ENCODE measurements around the gene MSANTD7. TPM values are rescaled to one million over a fixed set of nuclear protein-coding genes. Genes with fewer than 3 reads are reported as not detected.

MSANTD7 gene
- total RNA-seq, 1 experiment from 2014 or later = 14.3 TPM

DNA sequence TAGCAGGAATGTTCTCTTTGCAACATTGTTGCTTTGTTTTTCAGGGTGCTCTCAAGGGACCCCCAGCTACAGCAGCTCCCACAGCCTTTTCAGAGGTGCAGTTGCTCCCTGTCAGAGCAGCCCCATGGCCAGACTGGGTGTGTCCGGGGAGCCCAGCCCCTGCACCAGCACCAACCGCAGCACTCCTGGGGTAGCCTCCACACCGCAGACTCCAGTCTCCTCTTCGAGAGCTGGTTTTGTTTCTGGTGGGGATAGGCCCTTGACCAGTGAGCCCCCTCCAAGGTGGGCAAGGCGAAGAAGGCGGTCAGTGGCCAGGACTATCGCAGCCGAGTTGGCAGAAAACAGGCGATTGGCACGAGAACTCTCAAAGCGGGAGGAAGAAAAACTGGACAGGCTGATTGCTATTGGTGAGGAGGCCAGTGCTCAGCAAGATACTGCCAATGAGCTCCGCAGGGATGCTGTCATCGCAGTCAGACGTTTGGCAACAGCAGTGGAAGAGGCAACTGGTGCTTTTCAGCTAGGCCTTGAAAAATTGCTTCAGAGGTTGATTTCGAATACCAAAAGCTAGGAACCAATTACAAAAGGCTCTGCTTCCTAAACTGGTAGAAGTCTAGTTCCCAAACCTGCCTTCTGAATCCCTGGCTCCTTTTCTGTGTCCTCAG, 5.4 kb downstream of the MSANTD7 start:
- Mint-ChIP-seq H3K36me3 (peaks cover 50% of the 10 kb centered on the region), H3K4me1 (peaks cover 6% of the 10 kb centered on the region), H3K27ac (no peak overlapping the region), H3K27me3 (ENCODE audit: low read depth) (no peaks in the 10 kb centered on the region), H3K9me3 (no peaks in the 10 kb centered on the region), H3K4me3 (no peak overlapping the region)
- DNase-seq (ENCODE audit: low spot score) = no peak
- POLR2A ChIA-PET = no interaction called here
- ATAC-seq = no peak
- TF ChIP-seq, protein P1, sequence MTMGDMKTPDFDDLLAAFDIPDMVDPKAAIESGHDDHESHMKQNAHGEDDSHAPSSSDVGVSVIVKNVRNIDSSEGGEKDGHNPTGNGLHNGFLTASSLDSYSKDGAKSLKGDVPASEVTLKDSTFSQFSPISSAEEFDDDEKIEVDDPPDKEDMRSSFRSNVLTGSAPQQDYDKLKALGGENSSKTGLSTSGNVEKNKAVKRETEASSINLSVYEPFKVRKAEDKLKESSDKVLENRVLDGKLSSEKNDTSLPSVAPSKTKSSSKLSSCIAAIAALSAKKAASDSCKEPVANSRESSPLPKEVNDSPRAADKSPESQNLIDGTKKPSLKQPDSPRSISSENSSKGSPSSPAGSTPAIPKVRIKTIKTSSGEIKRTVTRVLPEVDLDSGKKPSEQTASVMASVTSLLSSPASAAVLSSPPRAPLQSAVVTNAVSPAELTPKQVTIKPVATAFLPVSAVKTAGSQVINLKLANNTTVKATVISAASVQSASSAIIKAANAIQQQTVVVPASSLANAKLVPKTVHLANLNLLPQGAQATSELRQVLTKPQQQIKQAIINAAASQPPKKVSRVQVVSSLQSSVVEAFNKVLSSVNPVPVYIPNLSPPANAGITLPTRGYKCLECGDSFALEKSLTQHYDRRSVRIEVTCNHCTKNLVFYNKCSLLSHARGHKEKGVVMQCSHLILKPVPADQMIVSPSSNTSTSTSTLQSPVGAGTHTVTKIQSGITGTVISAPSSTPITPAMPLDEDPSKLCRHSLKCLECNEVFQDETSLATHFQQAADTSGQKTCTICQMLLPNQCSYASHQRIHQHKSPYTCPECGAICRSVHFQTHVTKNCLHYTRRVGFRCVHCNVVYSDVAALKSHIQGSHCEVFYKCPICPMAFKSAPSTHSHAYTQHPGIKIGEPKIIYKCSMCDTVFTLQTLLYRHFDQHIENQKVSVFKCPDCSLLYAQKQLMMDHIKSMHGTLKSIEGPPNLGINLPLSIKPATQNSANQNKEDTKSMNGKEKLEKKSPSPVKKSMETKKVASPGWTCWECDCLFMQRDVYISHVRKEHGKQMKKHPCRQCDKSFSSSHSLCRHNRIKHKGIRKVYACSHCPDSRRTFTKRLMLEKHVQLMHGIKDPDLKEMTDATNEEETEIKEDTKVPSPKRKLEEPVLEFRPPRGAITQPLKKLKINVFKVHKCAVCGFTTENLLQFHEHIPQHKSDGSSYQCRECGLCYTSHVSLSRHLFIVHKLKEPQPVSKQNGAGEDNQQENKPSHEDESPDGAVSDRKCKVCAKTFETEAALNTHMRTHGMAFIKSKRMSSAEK (CRISPR knock-in tag; IDR thresholded peaks at IDR 0.05; ENCODE audit: borderline replicate concordance) = no peak
- TF ChIP-seq IRF2 (CRISPR knock-in tag; IDR thresholded peaks at IDR 0.05; ENCODE audit: borderline replicate concordance, low read depth) (no peak), ETV6 (CRISPR knock-in tag; IDR thresholded peaks at IDR 0.05) (no peak), SOX15 (CRISPR knock-in tag; IDR thresholded peaks at IDR 0.05) (no peak), RORB (CRISPR knock-in tag; IDR thresholded peaks at IDR 0.05) (no peak)
- TF ChIP-seq, protein P2, sequence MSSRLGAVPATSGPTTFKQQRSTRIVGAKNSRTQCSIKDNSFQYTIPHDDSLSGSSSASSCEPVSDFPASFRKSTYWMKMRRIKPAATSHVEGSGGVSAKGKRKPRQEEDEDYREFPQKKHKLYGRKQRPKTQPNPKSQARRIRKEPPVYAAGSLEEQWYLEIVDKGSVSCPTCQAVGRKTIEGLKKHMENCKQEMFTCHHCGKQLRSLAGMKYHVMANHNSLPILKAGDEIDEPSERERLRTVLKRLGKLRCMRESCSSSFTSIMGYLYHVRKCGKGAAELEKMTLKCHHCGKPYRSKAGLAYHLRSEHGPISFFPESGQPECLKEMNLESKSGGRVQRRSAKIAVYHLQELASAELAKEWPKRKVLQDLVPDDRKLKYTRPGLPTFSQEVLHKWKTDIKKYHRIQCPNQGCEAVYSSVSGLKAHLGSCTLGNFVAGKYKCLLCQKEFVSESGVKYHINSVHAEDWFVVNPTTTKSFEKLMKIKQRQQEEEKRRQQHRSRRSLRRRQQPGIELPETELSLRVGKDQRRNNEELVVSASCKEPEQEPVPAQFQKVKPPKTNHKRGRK (CRISPR knock-in tag; IDR thresholded peaks at IDR 0.05; ENCODE audit: borderline replicate concordance) = no peak
- CTCF ChIA-PET = interaction anchor here (1.0 kb wide), 1 partner anchor 16 kb away, joined by 3 read pairs; no protein-coding TSS in a partner anchor

DNA sequence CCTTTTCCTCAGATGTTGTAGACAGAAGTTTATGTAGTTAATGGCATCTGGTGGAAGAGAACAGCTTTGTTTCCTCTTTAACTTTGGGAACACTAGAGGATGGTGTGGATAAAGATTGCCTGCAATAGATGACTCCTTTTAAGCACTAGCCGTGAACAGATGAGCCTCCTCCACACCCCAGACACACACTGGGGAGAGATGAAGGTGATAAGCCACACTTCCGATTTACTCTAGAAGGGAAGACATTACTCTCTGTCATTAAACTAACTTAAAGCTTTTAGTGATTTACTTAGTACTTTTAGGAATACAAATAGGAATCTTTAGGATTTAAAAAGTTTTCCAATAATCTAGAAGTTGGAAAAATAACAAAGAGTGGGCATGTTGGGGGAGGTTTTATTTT, 6.8 kb downstream of the MSANTD7 start:
- Mint-ChIP-seq H3K36me3 (peaks cover 48% of the 10 kb centered on the region), H3K4me3 (no peak overlapping the region), H3K9me3 (no peaks in the 10 kb centered on the region), H3K4me1 (no peaks in the 10 kb centered on the region), H3K27ac (no peak overlapping the region), H3K27me3 (ENCODE audit: low read depth) (no peaks in the 10 kb centered on the region)
- ATAC-seq = no peak
- CTCF ChIA-PET = no interaction called here
- DNase-seq (ENCODE audit: low spot score) = no peak
- POLR2A ChIA-PET = no interaction called here
- TF ChIP-seq TEAD4 (CRISPR knock-in tag; IDR thresholded peaks at IDR 0.05) (no peak), MXD4 (CRISPR knock-in tag; IDR thresholded peaks at IDR 0.05; ENCODE audit: borderline replicate concordance) (no peak), NR1H2 (CRISPR knock-in tag; IDR thresholded peaks at IDR 0.05) (no peak), ATF1 (CRISPR knock-in tag; IDR thresholded peaks at IDR 0.05) (no peak), RELA (CRISPR knock-in tag; IDR thresholded peaks at IDR 0.05; ENCODE audit: borderline replicate concordance) (no peak), ZNF317 (CRISPR knock-in tag; IDR thresholded peaks at IDR 0.05; ENCODE audit: borderline replicate concordance, low read depth) (no peak), PRRX2 (CRISPR knock-in tag; IDR thresholded peaks at IDR 0.05) (no peak), ZNF121 (CRISPR knock-in tag; IDR thresholded peaks at IDR 0.05) (no peak), HMGA2 (CRISPR knock-in tag; IDR thresholded peaks at IDR 0.05) (no peak), MYBL2 (CRISPR knock-in tag; IDR thresholded peaks at IDR 0.05) (no peak)
- TF ChIP-seq, protein P3, sequence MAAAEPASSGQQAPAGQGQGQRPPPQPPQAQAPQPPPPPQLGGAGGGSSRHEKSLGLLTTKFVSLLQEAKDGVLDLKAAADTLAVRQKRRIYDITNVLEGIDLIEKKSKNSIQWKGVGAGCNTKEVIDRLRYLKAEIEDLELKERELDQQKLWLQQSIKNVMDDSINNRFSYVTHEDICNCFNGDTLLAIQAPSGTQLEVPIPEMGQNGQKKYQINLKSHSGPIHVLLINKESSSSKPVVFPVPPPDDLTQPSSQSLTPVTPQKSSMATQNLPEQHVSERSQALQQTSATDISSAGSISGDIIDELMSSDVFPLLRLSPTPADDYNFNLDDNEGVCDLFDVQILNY (CRISPR knock-in tag; IDR thresholded peaks at IDR 0.05) = no peak
- TF ChIP-seq, protein P4, sequence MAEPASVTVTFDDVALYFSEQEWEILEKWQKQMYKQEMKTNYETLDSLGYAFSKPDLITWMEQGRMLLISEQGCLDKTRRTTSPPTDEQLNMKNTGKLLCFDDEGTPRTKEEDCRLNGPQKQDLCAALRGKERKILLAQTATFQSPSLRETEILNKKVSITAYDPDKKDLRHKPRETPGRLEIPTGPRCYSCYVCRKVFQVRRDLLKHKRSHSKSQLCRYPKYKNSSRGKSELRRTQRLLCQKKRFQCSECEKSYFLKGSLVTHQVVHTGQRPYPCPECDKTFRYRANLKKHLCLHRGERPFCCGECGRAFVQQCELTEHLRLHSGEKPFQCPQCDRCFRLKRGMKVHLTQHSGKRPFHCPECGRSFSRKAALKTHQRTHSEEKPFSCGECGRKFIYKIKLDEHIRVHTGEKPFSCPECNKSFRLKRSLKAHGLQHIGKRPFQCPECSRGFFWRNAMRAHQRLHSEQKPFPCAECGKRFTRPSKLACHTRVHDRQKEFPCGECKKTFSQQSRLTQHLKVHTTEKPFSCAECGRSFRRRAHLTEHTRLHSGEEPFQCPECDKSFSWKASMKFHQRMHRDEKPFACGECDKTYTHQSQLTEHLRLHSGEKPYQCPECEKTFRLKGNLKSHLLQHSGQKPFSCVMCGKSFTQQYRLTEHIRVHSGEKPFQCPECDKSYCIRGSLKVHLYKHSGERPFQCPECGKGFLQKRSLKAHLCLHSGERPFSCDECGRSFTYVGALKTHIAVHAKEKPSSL (CRISPR knock-in tag; conservative IDR thresholded peaks at IDR 0.05) = no peak
- TF ChIP-seq, protein P5, sequence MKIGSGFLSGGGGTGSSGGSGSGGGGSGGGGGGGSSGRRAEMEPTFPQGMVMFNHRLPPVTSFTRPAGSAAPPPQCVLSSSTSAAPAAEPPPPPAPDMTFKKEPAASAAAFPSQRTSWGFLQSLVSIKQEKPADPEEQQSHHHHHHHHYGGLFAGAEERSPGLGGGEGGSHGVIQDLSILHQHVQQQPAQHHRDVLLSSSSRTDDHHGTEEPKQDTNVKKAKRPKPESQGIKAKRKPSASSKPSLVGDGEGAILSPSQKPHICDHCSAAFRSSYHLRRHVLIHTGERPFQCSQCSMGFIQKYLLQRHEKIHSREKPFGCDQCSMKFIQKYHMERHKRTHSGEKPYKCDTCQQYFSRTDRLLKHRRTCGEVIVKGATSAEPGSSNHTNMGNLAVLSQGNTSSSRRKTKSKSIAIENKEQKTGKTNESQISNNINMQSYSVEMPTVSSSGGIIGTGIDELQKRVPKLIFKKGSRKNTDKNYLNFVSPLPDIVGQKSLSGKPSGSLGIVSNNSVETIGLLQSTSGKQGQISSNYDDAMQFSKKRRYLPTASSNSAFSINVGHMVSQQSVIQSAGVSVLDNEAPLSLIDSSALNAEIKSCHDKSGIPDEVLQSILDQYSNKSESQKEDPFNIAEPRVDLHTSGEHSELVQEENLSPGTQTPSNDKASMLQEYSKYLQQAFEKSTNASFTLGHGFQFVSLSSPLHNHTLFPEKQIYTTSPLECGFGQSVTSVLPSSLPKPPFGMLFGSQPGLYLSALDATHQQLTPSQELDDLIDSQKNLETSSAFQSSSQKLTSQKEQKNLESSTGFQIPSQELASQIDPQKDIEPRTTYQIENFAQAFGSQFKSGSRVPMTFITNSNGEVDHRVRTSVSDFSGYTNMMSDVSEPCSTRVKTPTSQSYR (CRISPR knock-in tag; IDR thresholded peaks at IDR 0.05) = no peak
- TF ChIP-seq, protein P6, sequence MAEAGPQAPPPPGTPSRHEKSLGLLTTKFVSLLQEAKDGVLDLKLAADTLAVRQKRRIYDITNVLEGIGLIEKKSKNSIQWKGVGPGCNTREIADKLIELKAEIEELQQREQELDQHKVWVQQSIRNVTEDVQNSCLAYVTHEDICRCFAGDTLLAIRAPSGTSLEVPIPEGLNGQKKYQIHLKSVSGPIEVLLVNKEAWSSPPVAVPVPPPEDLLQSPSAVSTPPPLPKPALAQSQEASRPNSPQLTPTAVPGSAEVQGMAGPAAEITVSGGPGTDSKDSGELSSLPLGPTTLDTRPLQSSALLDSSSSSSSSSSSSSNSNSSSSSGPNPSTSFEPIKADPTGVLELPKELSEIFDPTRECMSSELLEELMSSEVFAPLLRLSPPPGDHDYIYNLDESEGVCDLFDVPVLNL (CRISPR knock-in tag; IDR thresholded peaks at IDR 0.05; ENCODE audit: borderline replicate concordance, low read depth) = no peak
